Neuronal stem cell (in vitro differentiated cells): ENCODE data around the gene CLASRP.
"Not testable (repeated sequence)": the region's sequence is repeated elsewhere in the genome, so short reads cannot be mapped to it uniquely, and the experiment has no call there.

Experiments used
- DNase-seq: peaks from one replicate; pipeline ENCODE4 v3.0.0-alpha.2; 2013; ENCODE audit warnings: low spot score
- H2AFZ ChIP-seq: one replicate; pipeline ENCODE4 v1.6.1; 2013; ENCODE audit warnings: mild to moderate bottlenecking, low read length, inconsistent platforms
- H2AK5ac ChIP-seq: 2 replicates; pipeline ENCODE4 v1.6.1; 2013; ENCODE audit warnings: low read depth, mild to moderate bottlenecking, inconsistent platforms, low read length, moderate library complexity, mixed read lengths
- H2BK120ac ChIP-seq: 2 replicates; pipeline ENCODE4 v1.6.1; 2013; ENCODE audit warnings: low read depth, mild to moderate bottlenecking, inconsistent platforms, low read length, moderate library complexity, mixed read lengths
- H2BK12ac ChIP-seq: one replicate; pipeline ENCODE4 v1.6.1; 2013; ENCODE audit warnings: low read length, inconsistent platforms
- H2BK15ac ChIP-seq: 2 replicates; pipeline ENCODE4 v1.6.1; 2013; ENCODE audit warnings: mild to moderate bottlenecking, low read length, inconsistent platforms, mixed read lengths
- H2BK5ac ChIP-seq: one replicate; pipeline ENCODE4 v1.6.1; 2013; ENCODE audit warnings: inconsistent platforms, mild to moderate bottlenecking, low read length, moderate library complexity
- H3K14ac ChIP-seq: one replicate; pipeline ENCODE4 v1.6.1; 2013; ENCODE audit warnings: low read length, inconsistent platforms
- H3K18ac ChIP-seq: 2 replicates; pipeline ENCODE4 v1.6.1; 2013; ENCODE audit warnings: low read length, inconsistent platforms
- H3K23ac ChIP-seq: 2 replicates; pipeline ENCODE4 v1.6.1; 2013; ENCODE audit warnings: low read depth, mild to moderate bottlenecking, mixed read lengths, low read length, inconsistent platforms; ENCODE audit not compliant: poor library complexity
- H3K27ac ChIP-seq: replicated peaks from 3 replicates; pipeline ENCODE4 v1.5.1; 2013; ENCODE audit warnings: low read length, inconsistent platforms
- H3K27me3 ChIP-seq, 3 experiments: 2 replicates each; pipeline ENCODE4 v1.6.1; 2013; ENCODE audit warnings: low read length in 3 of 3, mild to moderate bottlenecking in 2 of 3, inconsistent platforms in 1 of 3, low read depth in 1 of 3, mixed read lengths in 1 of 3, moderate library complexity in 1 of 3; ENCODE audit not compliant: control insufficient read depth in 3 of 3, insufficient read depth in 3 of 3
- H3K36me3 ChIP-seq, 2 donors: replicated peaks in 1 of 2; 2 replicates each; pipeline ENCODE4 v1.6.1; 2013; ENCODE audit warnings: low read length in 2 of 2; ENCODE audit not compliant: control insufficient read depth in 2 of 2, insufficient read depth in 2 of 2
- H3K4ac ChIP-seq: 2 replicates; pipeline ENCODE4 v1.6.1; 2013; ENCODE audit warnings: inconsistent platforms, mild to moderate bottlenecking, low read length, moderate library complexity
- H3K4me1 ChIP-seq, 2 donors: 1 replicate in 1 of 2; 2 replicates in 1 of 2; pipeline ENCODE4 v1.6.1; 2013; ENCODE audit warnings: low read length in 2 of 2, low read depth in 1 of 2; ENCODE audit not compliant: control insufficient read depth in 2 of 2, insufficient read depth in 1 of 2
- H3K4me2 ChIP-seq: one replicate; pipeline ENCODE4 v1.6.1; 2013; ENCODE audit warnings: mild to moderate bottlenecking, low read length, inconsistent platforms; ENCODE audit not compliant: insufficient read depth, poor library complexity, severe bottlenecking
- H3K4me3 ChIP-seq, 2 donors: 2 replicates each; pipeline ENCODE4 v1.5.1; 2013; ENCODE audit warnings: low read length in 2 of 2, mild to moderate bottlenecking in 2 of 2, inconsistent platforms in 1 of 2, moderate library complexity in 1 of 2
- H3K79me1 ChIP-seq: one replicate; pipeline ENCODE4 v1.6.1; 2013; ENCODE audit warnings: low read depth, mild to moderate bottlenecking, inconsistent platforms, low read length, moderate library complexity
- H3K9ac ChIP-seq: one replicate; pipeline ENCODE4 v1.6.1; 2013; ENCODE audit warnings: mild to moderate bottlenecking, low read depth, low read length, inconsistent platforms; ENCODE audit not compliant: poor library complexity
- H3K9me3 ChIP-seq, 2 donors: replicated peaks in 1 of 2; 2 replicates each; pipeline versions ENCODE3 to v1.6.1; 2013; ENCODE audit warnings: low read length in 2 of 2, mild to moderate bottlenecking in 2 of 2, inconsistent platforms in 1 of 2, low read depth in 1 of 2, mixed read lengths in 1 of 2, moderate library complexity in 1 of 2; ENCODE audit not compliant: control insufficient read depth in 2 of 2, insufficient read depth in 1 of 2
- H4K8ac ChIP-seq: one replicate; pipeline ENCODE4 v1.6.1; 2013; ENCODE audit warnings: low read depth, mild to moderate bottlenecking, inconsistent platforms, low read length, moderate library complexity
- H4K91ac ChIP-seq: one replicate; pipeline ENCODE4 v1.6.1; 2013; ENCODE audit warnings: low read length, low read depth, mild to moderate bottlenecking, inconsistent platforms; ENCODE audit not compliant: poor library complexity
- WGBS, 2 donors: extraction: QIAGEN DNeasy Blood & Tissue Kit; methylation state at CpG; one replicate each; pipeline ENCODE4 v1.1.7; 2013; ENCODE audit warnings: missing lambda C conversion rate in 2 of 2, mixed read lengths in 1 of 2; ENCODE audit not compliant: insufficient read length in 2 of 2, insufficient replicate concordance in 1 of 2; ENCODE audit errors: extremely low coverage in 2 of 2; 5-methylcytosine and 5-hydroxymethylcytosine counted together

Gene CLASRP

DNA sequence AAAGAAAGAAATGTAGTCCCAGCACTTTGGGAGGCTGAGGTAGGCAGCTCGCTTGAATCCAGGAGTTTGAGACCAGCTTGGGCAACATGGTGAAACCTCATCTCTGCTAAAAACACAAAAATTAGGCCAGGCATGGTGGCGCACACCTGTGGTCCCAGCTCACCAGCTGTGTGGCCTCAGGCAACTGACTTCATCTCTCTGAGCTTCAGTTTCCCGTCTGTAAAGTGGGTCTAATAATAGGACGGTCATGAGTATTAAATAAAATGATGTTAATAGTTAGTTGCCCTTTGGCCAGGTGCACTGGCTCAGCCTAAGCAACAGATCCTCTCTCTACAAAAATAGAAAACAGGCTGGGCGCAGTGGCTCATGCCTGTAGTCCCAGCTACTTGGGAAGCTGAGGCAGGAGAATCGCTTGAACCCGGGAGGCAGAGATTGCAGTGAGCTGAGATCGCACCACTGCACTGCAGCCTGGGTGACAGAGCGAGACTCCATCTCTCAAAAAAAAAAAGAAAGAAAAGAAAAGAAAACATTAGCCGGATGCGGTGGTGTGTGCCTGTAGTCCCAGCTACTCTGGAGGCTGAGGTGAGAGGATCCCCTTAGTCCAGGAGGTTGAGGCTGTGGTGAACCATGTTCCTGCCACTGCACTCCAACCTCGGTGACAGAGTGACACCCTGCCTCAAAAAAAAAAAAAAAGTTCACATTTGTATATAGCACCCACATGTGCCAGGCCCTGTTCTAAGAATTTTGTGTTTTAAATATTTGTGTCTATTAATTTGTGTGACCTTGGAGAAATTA lies 39.5 kb upstream of the CLASRP start:
- no CpG with 5 or more reads among the region's 12 CpGs for WGBS, 2 donors
- not testable (repeated sequence) for H3K79me1 ChIP-seq, H3K27ac ChIP-seq, H4K91ac ChIP-seq, H3K9me3 ChIP-seq, DNase-seq, H2BK120ac ChIP-seq, H3K23ac ChIP-seq, H3K4ac ChIP-seq, H2AFZ ChIP-seq, H3K18ac ChIP-seq, H2BK15ac ChIP-seq, H3K4me3 ChIP-seq, H3K36me3 ChIP-seq, H3K4me2 ChIP-seq, H3K27me3 ChIP-seq, H2BK12ac ChIP-seq, H2AK5ac ChIP-seq, H4K8ac ChIP-seq, H3K4me1 ChIP-seq, H2BK5ac ChIP-seq, H3K9ac ChIP-seq, H3K14ac ChIP-seq

- not testable (repeated sequence) for H3K23ac ChIP-seq, H3K27me3 ChIP-seq, H3K79me1 ChIP-seq, H3K14ac ChIP-seq, H3K4me1 ChIP-seq, H2BK5ac ChIP-seq, H3K9ac ChIP-seq, H2BK120ac ChIP-seq, H3K18ac ChIP-seq, H2BK15ac ChIP-seq, H3K27ac ChIP-seq, H3K4ac ChIP-seq, H2BK12ac ChIP-seq, H3K4me2 ChIP-seq, DNase-seq, H3K36me3 ChIP-seq, H4K8ac ChIP-seq, H3K9me3 ChIP-seq, H4K91ac ChIP-seq, H2AK5ac ChIP-seq
- Histone ChIP-seq H3K4me3 (peak overlapping the region in 1 of 2 donors; percentile 78), H2AFZ (peak overlapping the region; percentile 71)
- no CpG with 5 or more reads among the region's 19 CpGs for WGBS, 2 donors
Observed at GRCh38 chr19:45000665-45001064, 38.2 kb upstream of the CLASRP start.

GRCh38 chr19:45001087-45001739 lies 37.6 kb upstream of the CLASRP start, which contains the start of gene RELB:
TSS of gene RELB (plus strand) at chr19:45001464. CDS start at chr19:45001580, 116 bp downstream.
- H3K4me2 ChIP-seq: peak within 1 kb of the TSS; percentile 77
- peak within 1 kb of the TSS; percentile 96 for H4K8ac ChIP-seq
- H3K23ac ChIP-seq: peak within 1 kb of the TSS; percentile 80
- H3K79me1 ChIP-seq: no peaks in the 10 kb centered on the region
- no peak within 1 kb of the TSS for H4K91ac ChIP-seq
- H2AK5ac ChIP-seq: no peak within 1 kb of the TSS
- H3K9me3 ChIP-seq: peaks cover 0 to 2% of the 10 kb centered on the region in 2 donors
- H2BK5ac ChIP-seq: no peak within 1 kb of the TSS
- no peaks in the 10 kb centered on the region for H3K36me3 ChIP-seq
- H3K27me3 ChIP-seq: no peaks in the 10 kb centered on the region
- H2AFZ ChIP-seq: peak within 1 kb of the TSS; percentile 96
- peak within 1 kb of the TSS; percentile 88 for H3K9ac ChIP-seq
- WGBS, 2 donors: no CpG with 5 or more reads among the region's 79 CpGs
- peak within 1 kb of the TSS; percentile 78 to 98 for H3K4me3 ChIP-seq
- peak within 1 kb of the TSS; percentile 89 for H3K14ac ChIP-seq
- DNase-seq: peak; percentile 91
- no peak within 1 kb of the TSS for H2BK120ac ChIP-seq
- no peak within 1 kb of the TSS for H3K4ac ChIP-seq
- peaks cover 3 to 9% of the 10 kb centered on the region in 2 donors for H3K4me1 ChIP-seq
- H2BK12ac ChIP-seq: no peak within 1 kb of the TSS
- H3K18ac ChIP-seq: peak within 1 kb of the TSS; percentile 94
- peak within 1 kb of the TSS; percentile 70 for H3K27ac ChIP-seq
- H2BK15ac ChIP-seq: no peak within 1 kb of the TSS

DNA sequence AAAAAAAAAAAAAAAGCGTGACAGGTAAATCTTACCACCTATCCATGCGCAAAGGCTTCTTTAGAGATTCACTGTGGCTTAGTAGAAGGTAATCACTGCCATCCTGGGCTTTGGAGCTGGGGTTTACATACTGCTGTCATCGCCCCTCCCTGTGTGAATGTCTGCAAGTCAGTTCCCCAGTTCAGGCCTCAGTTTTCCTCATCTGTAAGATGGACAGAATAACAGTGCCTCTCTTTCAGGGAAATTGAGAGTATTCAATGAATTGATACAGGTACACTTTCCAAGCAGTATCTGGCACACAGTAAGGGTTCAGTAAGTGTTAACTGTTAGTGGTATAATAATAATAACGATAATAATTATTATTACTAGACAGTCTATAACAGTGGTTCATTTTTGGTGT lies 35.4 kb upstream of the CLASRP start:
- Histone ChIP-seq H4K91ac (no peak overlapping the region), H3K9ac (no peak overlapping the region), H3K18ac (no peak overlapping the region), H2AFZ (no peak overlapping the region), H3K36me3 (no peaks in the 10 kb centered on the region), H3K27ac (no peak overlapping the region), H4K8ac (no peak overlapping the region), H3K4me3 (no peak overlapping the region), H2BK12ac (no peak overlapping the region), H3K23ac (no peak overlapping the region), H3K4ac (no peak overlapping the region), H3K4me2 (no peak overlapping the region), H3K9me3 (no peaks in the 10 kb centered on the region), H2BK120ac (no peak overlapping the region), H3K4me1 (peaks cover 3 to 9% of the 10 kb centered on the region in 2 donors), H3K79me1 (no peaks in the 10 kb centered on the region), H2BK15ac (no peak overlapping the region), H2AK5ac (no peak overlapping the region), H3K14ac (no peak overlapping the region), H3K27me3 (no peaks in the 10 kb centered on the region), H2BK5ac (no peak overlapping the region)
- no CpG with 5 or more reads among the region's 4 CpGs for WGBS, 2 donors
- DNase-seq: no peak
